ENCODE measurements around the gene RARS1. TPM values are rescaled to one million over a fixed set of nuclear protein-coding genes. Genes with fewer than 3 reads are reported as not detected.

Gene RARS1
- 10 to 100 TPM; 51.3 to 89.1 (median 75.9) TPM for total RNA-seq

- TF ChIP-seq CTCF (IDR thresholded peaks at IDR 0.05) (peak; percentile 89 to 99 (median 93)), POLR2A (IDR thresholded peaks at IDR 0.05) (peak; percentile 77 to 86), POLR2AphosphoS5 (IDR thresholded peaks at IDR 0.05) (peak; percentile 97), EP300 (IDR thresholded peaks at IDR 0.05) (no peak)
These were observed at the start of gene RARS1 for GRCh38 chr5:168486136-168486879. Gene RARS1, plus strand, starts transcription at chr5:168486471. Its CDS starts 28 bp downstream, at chr5:168486499.

GRCh38 chr5:168438349-168438748 lies 47.9 kb upstream of the RARS1 start:
- TF ChIP-seq CTCF (IDR thresholded peaks at IDR 0.05) (no peak), POLR2AphosphoS5 (IDR thresholded peaks at IDR 0.05) (no peak)
- H3K36me3 ChIP-seq: no peaks in the 10 kb centered on the region
- no peak overlapping the region for H3K27ac ChIP-seq
- WGBS, 2 donors (ENCODE audit: low coverage in 1 of 2): 56 to 67% methylated on average over 4 to 5 of the region's 5 CpGs
- H3K27me3 ChIP-seq: no peaks in the 10 kb centered on the region
- H3K4me3 ChIP-seq: no peak overlapping the region
- no peaks in the 10 kb centered on the region for H3K4me1 ChIP-seq
- no peaks in the 10 kb centered on the region for H3K9me3 ChIP-seq
- no peak for ATAC-seq

More at GRCh38 chr5:168486136-168486879, at the start of gene RARS1:
- 0% methylated on average over 3 of the region's 40 CpGs for WGBS, 2 donors (ENCODE audit: low coverage in 1 of 2)
- Histone ChIP-seq H3K27ac (peak within 1 kb of the TSS; percentile 32 to 84 (median 83)), H3K9me3 (no peaks in the 10 kb centered on the region), H3K4me1 (peaks cover 0 to 19% (median 2%) of the 10 kb centered on the region in 3 donors), H3K4me3 (peak within 1 kb of the TSS; percentile 77 to 87), H3K36me3 (peaks cover 0 to 33% of the 10 kb centered on the region in 2 donors), H3K27me3 (no peaks in the 10 kb centered on the region)
- ATAC-seq: peak; percentile 98

GRCh38 chr5:168443533-168443932 lies 42.7 kb upstream of the RARS1 start:
- ATAC-seq: no peak

GRCh38 chr5:168443950-168444700 lies 42.1 kb upstream of the RARS1 start:
- Histone ChIP-seq H3K36me3 (no peaks in the 10 kb centered on the region), H3K4me3 (no peak overlapping the region), H3K27me3 (no peaks in the 10 kb centered on the region), H3K4me1 (no peaks in the 10 kb centered on the region), H3K9me3 (no peaks in the 10 kb centered on the region), H3K27ac (no peak overlapping the region)
- ATAC-seq: no peak
- WGBS, 2 donors (ENCODE audit: low coverage in 1 of 2): 83 to 88% methylated on average over 2 of the region's 4 CpGs
- TF ChIP-seq CTCF (IDR thresholded peaks at IDR 0.05): no peak
- no peak for TF ChIP-seq POLR2A (IDR thresholded peaks at IDR 0.05)
- no peak for TF ChIP-seq POLR2AphosphoS5 (IDR thresholded peaks at IDR 0.05)
- TF ChIP-seq EP300 (IDR thresholded peaks at IDR 0.05): no peak

More at GRCh38 chr5:168443533-168443932, 42.7 kb upstream of the RARS1 start:
- H3K36me3 ChIP-seq: no peaks in the 10 kb centered on the region
- no peak overlapping the region for H3K27ac ChIP-seq
- no peak for TF ChIP-seq POLR2AphosphoS5 (IDR thresholded peaks at IDR 0.05)
- TF ChIP-seq EP300 (IDR thresholded peaks at IDR 0.05): no peak
- no peak for TF ChIP-seq POLR2A (IDR thresholded peaks at IDR 0.05)
- no peak for TF ChIP-seq CTCF (IDR thresholded peaks at IDR 0.05)
- H3K27me3 ChIP-seq: no peaks in the 10 kb centered on the region
- H3K4me1 ChIP-seq: no peaks in the 10 kb centered on the region
- H3K4me3 ChIP-seq: no peak overlapping the region
- no peaks in the 10 kb centered on the region for H3K9me3 ChIP-seq

All from gastroesophageal sphincter (tissue), 4 donors.